OCI-M2 (cell line): Measurements from ENCODE around the gene NCOA1.
"Not testable (repeated sequence)": the region's sequence is repeated elsewhere in the genome, so short reads cannot be mapped to it uniquely, and the experiment has no call there.

Experiments
- DNase-seq: peaks from one replicate; lab custom pipeline; 2025; ENCODE audit not compliant: unreplicated experiment; lab: John Stamatoyannopoulos, UW

The NCOA1 gene

GRCh38 chr2:24505534-24506275 lies 14.7 kb downstream of the NCOA1 start:
- no peak for DNase-seq

GRCh38 chr2:24507549-24507948 lies 16.5 kb downstream of the NCOA1 start:
- no peak for DNase-seq

- DNase-seq, result no peak
These were observed 17.8 kb downstream of the NCOA1 start for GRCh38 chr2:24508878-24509277.

- no peak for DNase-seq
These were observed 18.4 kb downstream of the NCOA1 start for GRCh38 chr2:24509425-24509824.

GRCh38 chr2:24509840-24510239 lies 18.8 kb downstream of the NCOA1 start:
- DNase-seq, result no peak

- no peak for DNase-seq
These were observed 19.7 kb downstream of the NCOA1 start for GRCh38 chr2:24510771-24511170.

- no peak for DNase-seq
These were observed 20.1 kb downstream of the NCOA1 start for GRCh38 chr2:24511198-24511597.

GRCh38 chr2:24511894-24512293 lies 20.8 kb downstream of the NCOA1 start:
- DNase-seq, result no peak

- DNase-seq, result no peak
These were observed 21.4 kb downstream of the NCOA1 start for GRCh38 chr2:24512404-24512803.

GRCh38 chr2:24512831-24513230 lies 21.8 kb downstream of the NCOA1 start:
- DNase-seq, result no peak

GRCh38 chr2:24513281-24514071 lies 22.4 kb downstream of the NCOA1 start:
- no peak for DNase-seq

- no peak for DNase-seq
These were observed 23.8 kb downstream of the NCOA1 start for GRCh38 chr2:24514820-24515219.

GRCh38 chr2:24515335-24515734 lies 24.3 kb downstream of the NCOA1 start:
- no peak for DNase-seq

- DNase-seq, result no peak
These were observed 24.8 kb downstream of the NCOA1 start for GRCh38 chr2:24515831-24516230.

GRCh38 chr2:24517247-24517646 lies 26.2 kb downstream of the NCOA1 start:
- DNase-seq, result no peak

GRCh38 chr2:24520175-24520574 lies 29.1 kb downstream of the NCOA1 start:
- DNase-seq, result no peak

GRCh38 chr2:24521162-24521857 lies 30.3 kb downstream of the NCOA1 start:
- no peak for DNase-seq

GRCh38 chr2:24521975-24522639 lies 31.1 kb downstream of the NCOA1 start:
- no peak for DNase-seq

GRCh38 chr2:24527536-24527935 lies 36.5 kb downstream of the NCOA1 start:
- DNase-seq, result no peak

GRCh38 chr2:24530796-24531195 lies 39.7 kb downstream of the NCOA1 start:
- no peak for DNase-seq

- not testable (repeated sequence) for DNase-seq
These were observed 40.6 kb downstream of the NCOA1 start for GRCh38 chr2:24531610-24532009.
